ENCODE data around the gene ZDHHC11.
"Not testable (repeated sequence)": the region's sequence is repeated elsewhere in the genome, so short reads cannot be mapped to it uniquely, and the experiment has no call there.

Gene ZDHHC11

GRCh38 chr5:850511-851006, at the start of gene ZDHHC11:
Gene ZDHHC11, minus strand, starts transcription at chr5:850986. Its CDS starts 384 bp downstream, at chr5:850602.
- DNase-seq = no peak

GRCh38 chr5:893711-894110, 42.9 kb upstream of the ZDHHC11 start:
- no peak for DNase-seq

- no peak for DNase-seq
Observed at GRCh38 chr5:893137-893506, 42.3 kb upstream of the ZDHHC11 start.

- peak; percentile 71 for DNase-seq
Observed at GRCh38 chr5:892394-893136, 41.8 kb upstream of the ZDHHC11 start, which contains the start of the genes BRD9 and TRIP13. Gene BRD9, minus strand, starts transcription at chr5:892801. Its CDS starts 144 bp downstream, at chr5:892657. Gene TRIP13, plus strand, starts transcription at chr5:892884. Its CDS starts 115 bp downstream, at chr5:892999.

GRCh38 chr5:891837-892393, 41.1 kb upstream of the ZDHHC11 start:
- DNase-seq = no peak

GRCh38 chr5:891117-891836, 40.5 kb upstream of the ZDHHC11 start:
- DNase-seq = no peak

- DNase-seq = no peak
Observed at GRCh38 chr5:889075-889710, 38.4 kb upstream of the ZDHHC11 start.

- DNase-seq = no peak
Observed at GRCh38 chr5:888638-889035, 37.9 kb upstream of the ZDHHC11 start.

- no peak for DNase-seq
Observed at GRCh38 chr5:887947-888637, 37.3 kb upstream of the ZDHHC11 start.

- no peak for DNase-seq
Observed at GRCh38 chr5:886716-887325, 36.0 kb upstream of the ZDHHC11 start.

GRCh38 chr5:886036-886435, 35.2 kb upstream of the ZDHHC11 start:
- no peak for DNase-seq

GRCh38 chr5:885529-885928, 34.7 kb upstream of the ZDHHC11 start:
- no peak for DNase-seq

- DNase-seq = no peak
Observed at GRCh38 chr5:885127-885442, 34.3 kb upstream of the ZDHHC11 start.

- DNase-seq = no peak
Observed at GRCh38 chr5:884345-885126, 33.8 kb upstream of the ZDHHC11 start.

- DNase-seq = no peak
Observed at GRCh38 chr5:883475-884181, 32.8 kb upstream of the ZDHHC11 start.

- DNase-seq = no peak
Observed at GRCh38 chr5:882253-883183, 31.7 kb upstream of the ZDHHC11 start.

GRCh38 chr5:881551-881935, 30.8 kb upstream of the ZDHHC11 start:
- no peak for DNase-seq

GRCh38 chr5:880816-881550, 30.2 kb upstream of the ZDHHC11 start:
- no peak for DNase-seq

- not testable (repeated sequence) for DNase-seq
Observed at GRCh38 chr5:878677-879076, 27.9 kb upstream of the ZDHHC11 start.
